Hematopoietic multipotent progenitor cell (in vitro differentiated cells): ENCODE results near the gene ZNF683. TPM values are rescaled to one million over a fixed set of nuclear protein-coding genes. Genes with fewer than 3 reads are reported as not detected.
"Not testable (repeated sequence)": the region's sequence is repeated elsewhere in the genome, so short reads cannot be mapped to it uniquely, and the experiment has no call there.

Source experiments
- DNase-seq, 3 donors: peaks; one replicate each; pipeline ENCODE4 v3.0.0-alpha.2; 2011 to 2015; ENCODE audit warnings: low read depth in 2 of 3, low spot score in 2 of 3
- total RNA-seq: library from RNA; depleted of rRNA; stranded (reverse); fragments of >200 nt; gene quantifications from one replicate; pipeline ENCODE4 v1.2.3, GENCODE V29; 2012

ZNF683 gene
- total RNA-seq: 0.27 TPM

- not testable (repeated sequence) for DNase-seq
Observed at GRCh38 chr1:26372611-26373010, at the start of gene ZNF683. ZNF683 (minus strand) TSS chr1:26372750; CDS start chr1:26368571, 4,179 bp downstream.

DNA sequence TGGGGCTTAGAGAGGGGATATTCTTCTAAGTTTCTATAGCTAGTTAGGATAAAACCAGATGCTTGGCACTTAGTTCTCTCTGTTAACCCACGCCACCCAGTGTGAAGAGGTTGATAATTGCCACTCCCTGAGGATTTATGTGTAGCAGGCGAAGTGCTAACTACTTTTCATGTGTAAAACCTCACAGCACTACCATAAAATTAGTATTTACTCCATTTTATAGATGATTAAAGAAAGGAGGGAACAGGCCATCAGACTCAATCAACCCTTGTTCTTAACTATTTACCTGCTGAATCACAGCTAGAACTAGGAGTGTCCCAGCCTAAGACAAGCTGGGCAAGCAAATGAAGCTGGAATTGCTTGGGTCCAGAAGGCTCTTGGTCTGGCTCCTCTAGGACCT lies 46.9 kb upstream of the ZNF683 start:
- no peak for DNase-seq

DNA sequence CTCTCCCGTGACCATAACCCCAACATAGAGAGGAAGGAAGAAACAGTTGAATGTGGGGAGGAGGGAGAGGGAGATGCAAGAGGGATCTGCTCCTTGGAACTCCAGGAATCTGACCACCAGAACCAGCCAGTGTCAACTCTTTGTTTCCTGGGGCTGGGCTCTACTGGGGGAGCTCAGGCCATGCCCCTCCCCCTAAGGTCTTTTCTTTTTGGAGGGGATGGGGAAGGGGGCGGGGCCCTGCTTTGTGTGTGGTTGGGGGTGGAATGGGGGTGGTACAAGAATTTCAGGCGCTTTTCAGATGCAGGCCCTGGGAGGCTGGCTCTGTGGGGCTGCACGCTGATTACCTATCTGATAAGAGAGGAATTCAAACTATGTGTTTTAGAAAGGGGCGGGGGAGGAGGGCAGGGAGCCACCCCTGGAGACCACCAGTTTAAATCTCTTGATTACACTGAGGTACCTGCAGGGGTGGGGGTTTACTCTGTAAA lies 46.4 kb upstream of the ZNF683 start:
- DNase-seq: no peak

- peak; percentile 61 to 84 (median 70) for DNase-seq
Observed at GRCh38 chr1:26417111-26417759, 44.7 kb upstream of the ZNF683 start.

DNA sequence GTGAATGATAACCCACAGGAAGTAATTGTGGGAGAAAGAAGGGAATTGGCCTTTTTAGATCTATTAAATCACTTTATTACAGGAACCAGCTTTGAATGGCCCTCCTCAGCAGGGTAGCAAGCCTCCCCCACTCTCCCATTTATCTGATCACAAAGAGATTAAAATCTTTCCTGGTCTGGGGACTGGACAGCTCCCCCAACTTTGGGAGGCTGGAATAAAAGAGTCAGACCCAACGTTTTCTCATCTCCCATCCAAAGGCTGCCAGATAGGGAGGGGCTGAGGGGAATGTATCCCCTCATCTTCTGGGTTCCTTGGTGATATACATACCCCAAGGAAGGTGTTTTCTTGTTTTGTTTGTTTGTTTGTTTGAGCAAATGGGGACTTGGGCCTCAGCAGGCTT lies 40.5 kb upstream of the ZNF683 start:
- DNase-seq: no peak

DNA sequence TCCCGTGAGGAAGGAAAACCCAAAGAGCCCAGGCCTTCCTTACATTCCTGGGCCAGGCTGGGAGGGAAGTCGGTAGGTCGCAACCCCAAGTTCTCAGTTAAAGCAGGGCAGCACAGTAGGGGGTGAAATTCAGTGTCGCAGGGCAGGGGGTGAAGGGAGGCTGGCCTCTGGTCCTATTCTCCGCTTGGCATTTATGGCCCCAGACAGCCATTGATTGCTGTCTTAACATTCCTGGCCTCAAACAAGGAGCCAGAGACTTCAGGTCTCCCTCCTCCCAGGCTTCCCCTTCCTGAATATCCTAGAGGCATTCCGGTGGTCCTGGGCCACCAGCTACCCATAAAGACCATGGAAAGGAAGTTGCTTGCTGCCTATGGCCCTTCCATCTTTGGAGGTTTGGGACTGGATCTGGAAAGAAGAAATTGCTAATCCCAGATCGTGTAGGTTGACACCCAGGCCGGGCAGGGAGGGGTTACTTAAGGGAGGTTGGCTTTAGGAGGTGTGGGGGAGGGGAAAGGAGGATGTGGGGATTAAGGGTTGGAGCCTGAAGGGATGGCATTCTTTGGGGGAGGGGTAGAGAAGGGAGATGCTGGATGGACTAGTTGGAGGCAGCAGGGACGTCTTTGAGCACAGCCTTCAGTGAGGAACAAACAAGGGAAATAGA lies 39.8 kb upstream of the ZNF683 start:
- DNase-seq: no peak

GRCh38 chr1:26411624-26412074 lies 39.1 kb upstream of the ZNF683 start:
- DNase-seq: no peak

DNA sequence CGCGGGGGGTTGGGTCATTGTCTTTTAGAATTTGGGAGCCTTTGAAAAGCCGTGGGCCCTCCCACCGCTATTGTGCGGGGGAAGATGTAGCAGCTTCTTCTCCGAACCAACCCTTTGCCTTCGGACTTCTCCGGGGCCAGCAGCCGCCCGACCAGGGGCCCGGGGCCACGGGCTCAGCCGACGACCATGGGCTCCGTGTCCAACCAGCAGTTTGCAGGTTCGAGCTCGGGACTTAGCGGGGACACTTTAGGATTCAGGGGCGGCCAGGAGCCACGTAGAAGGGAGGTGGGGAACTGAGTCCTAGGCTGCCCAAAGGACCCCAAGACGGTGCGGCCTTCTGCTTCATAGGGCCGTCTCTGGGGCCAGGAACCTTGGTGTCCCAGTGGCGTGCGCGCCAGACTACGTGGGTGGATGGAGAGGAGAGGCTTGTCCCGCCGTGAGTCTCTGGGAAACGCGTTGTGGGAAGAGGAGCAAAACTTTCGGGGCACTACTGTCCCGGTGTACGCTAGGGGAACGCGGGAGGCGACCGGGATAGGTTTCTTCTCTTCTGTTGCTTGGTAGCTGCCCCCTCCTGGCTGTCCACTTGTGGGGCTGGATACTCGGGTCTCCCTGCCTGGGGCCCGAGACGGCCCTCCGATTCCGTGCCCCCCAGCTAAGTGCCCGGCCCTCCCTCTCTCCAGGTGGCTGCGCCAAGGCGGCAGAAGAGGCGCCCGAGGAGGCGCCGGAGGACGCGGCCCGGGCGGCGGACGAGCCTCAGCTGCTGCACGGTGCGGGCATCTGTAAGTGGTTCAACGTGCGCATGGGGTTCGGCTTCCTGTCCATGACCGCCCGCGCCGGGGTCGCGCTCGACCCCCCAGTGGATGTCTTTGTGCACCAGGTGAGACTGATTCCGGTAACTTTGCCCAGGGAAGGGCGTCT lies 38.4 kb upstream of the ZNF683 start, which contains the start of gene LIN28A:
TSS of gene LIN28A (plus strand) at position 112 of the 918 bp plus-strand sequence. CDS start at position 187, 75 bp downstream.
- no peak for DNase-seq

DNA sequence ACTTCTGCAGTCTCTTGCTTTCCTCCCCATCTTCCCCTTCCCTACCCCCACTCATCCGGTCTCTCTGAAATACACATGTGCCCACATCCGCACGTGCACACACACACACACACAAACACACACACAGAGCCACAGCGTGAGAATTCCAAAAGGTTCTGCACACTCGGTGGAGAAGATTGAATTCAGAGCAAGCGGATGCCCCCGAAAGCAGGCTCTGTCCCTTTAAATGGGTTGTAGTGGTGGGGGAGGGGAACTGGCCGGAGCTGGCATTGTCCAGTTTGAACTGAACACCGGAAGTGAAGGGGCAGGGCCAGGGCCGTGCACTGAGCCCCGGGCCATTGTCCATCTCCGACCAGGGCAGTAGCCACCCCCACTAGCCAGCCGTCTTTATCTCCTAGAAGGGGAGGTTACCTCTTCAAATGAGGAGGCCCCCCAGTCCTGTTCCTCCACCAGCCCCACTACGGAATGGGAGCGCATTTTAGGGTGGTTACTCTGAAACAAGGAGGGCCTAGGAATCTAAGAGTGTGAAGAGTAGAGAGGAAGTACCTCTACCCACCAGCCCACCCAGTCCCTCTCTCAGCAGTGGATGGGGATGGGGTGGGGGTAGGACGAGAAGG lies 36.7 kb upstream of the ZNF683 start:
- DNase-seq: no peak

DNA sequence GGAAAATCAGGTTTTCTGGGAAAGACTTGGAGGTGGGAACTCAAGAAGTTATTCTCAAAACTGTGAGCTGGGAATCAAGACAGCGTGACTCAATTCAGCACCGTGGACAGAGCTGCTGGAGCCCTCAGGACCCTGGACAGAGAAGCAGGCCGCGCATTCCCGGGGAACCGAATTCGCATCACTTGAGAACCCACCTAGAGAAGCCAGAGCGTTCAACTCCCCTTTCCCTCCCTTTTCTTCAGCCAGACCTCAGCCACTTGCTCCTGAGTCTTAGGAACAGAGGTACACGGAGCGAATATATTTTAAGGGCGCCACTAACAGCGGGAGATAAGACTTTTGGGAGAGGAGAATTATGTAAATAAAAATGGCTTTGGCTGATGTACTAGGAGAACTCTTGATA lies 36.1 kb upstream of the ZNF683 start:
- peak; percentile 65 to 83 (median 71) for DNase-seq

DNA sequence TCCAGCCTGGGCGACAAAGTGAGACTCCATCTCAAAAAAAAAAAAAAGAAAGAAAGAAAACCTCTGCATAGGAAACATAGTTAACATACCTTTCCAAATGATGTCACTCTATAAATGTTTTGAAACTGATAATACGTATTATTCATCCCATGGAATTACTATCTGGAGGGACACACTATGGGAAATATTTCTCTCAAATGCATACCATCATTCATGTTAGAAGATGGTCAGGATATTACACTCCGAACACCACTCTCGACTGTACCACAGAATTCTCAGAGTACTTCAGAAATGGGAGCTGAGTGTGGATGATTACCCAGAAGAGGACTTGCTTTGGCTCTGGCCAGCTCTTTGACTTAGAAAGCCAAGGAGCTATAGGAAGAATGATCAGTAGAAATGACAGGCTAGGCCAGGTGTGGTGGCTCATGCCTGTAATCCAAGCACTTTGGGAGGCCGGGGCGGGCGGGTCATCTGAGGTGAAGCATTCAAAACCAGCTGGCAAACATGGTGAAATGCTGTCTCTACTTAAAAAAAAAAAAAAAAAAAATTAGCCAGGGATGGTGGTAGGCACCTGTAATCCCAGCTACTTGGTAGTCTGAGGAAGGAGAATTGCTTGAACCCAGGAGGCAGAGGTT lies 32.8 kb upstream of the ZNF683 start:
- DNase-seq: no peak

DNA sequence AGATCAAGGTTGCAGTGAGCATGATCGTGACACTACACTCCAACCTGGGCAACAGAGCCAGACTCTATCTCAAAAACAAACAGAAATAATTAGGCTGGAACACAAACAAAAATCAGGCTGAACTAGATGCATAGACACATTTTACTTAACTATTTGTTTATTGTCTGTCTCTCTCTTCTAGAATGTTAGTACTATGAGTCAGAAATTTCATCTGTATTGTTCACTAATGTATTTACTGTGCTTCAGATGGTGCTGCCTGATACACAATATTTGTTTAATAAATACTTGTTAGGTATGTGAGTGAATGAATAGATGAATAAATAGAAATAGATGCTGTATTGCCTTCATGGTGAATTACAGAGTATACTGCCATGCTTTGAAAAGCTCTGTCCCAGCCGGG lies 32.1 kb upstream of the ZNF683 start:
- no peak for DNase-seq

DNA sequence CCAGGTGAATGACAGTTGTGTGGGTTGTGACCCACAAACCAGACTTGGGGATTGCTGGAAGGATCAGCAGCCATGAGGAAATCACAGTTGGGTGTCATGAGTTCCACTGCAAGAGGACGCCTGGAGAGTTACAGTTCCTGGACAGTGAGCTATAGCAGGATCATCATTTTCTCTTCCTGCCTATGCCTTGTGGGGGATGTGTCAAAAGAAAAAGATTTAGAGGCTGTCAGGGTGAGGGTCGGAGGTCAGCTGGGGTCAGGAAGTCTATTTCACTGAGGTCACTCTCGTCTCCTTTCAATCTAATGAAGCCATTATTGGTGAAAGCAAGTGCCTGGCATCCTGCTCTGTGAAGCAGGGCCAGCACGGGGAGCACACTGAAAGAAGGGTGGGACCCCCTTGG lies 31.1 kb upstream of the ZNF683 start:
- no peak for DNase-seq

GRCh38 chr1:26401891-26402290 lies 29.3 kb upstream of the ZNF683 start:
- no peak for DNase-seq

DNA sequence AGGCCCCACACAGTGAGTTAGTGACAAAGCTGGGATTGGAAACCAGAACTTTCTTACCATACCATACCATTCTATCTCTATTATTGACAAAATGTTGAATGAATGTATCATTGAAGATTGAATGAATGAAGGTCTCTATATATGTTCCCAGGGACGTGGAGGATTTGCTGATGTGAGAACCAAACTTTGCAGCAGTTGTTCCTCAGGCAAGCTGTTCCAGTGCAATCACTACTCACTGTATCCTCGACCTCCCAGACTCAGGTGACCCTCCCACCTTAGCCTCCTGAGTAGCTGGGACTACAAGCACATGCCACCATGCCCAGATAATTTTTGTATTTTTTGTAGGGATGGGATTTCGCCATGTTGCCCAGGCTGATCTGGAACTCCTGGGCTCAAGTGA lies 26.5 kb upstream of the ZNF683 start:
- no peak for DNase-seq

DNA sequence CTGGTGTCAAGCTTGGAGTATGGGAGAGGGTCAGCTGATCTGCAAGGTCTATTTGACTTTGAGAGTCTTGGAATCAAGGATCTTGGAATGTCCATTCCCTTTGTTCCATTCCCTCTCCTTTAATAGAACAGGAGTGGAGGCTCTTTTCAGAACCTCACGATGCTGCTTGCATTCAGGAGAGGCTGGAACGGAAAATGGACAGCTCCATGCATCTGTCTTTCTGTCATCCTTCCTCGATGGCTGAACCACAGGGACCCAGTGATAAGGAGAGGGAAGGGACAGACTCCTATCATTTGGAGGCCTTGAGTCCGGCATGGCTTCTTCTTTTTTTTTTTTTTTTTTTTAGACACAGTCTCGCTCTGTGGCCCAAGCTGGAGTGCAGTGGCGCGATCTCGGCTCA lies 23.2 kb upstream of the ZNF683 start:
- no peak for DNase-seq

DNA sequence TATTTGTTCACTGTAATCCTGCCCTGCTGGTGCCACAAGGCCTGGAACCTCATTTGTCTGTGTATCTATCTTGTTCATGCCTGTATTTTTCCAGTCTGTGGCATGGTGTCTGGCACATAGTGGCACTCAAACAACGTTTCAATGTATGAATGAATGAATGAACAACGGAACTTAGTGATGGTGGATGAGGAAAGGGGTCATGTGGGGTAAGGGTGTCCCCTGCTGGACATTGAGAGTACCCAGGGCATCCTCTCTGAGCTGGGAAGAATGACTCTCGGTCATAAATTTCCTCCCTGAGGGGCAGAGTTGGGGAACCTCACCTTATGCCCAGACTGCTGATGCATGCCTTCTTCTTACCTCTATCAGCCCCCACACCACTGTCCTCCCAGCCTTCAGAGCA lies 18.9 kb upstream of the ZNF683 start:
- DNase-seq: peak in 2 of 3 donors; percentile 66 to 83

DNA sequence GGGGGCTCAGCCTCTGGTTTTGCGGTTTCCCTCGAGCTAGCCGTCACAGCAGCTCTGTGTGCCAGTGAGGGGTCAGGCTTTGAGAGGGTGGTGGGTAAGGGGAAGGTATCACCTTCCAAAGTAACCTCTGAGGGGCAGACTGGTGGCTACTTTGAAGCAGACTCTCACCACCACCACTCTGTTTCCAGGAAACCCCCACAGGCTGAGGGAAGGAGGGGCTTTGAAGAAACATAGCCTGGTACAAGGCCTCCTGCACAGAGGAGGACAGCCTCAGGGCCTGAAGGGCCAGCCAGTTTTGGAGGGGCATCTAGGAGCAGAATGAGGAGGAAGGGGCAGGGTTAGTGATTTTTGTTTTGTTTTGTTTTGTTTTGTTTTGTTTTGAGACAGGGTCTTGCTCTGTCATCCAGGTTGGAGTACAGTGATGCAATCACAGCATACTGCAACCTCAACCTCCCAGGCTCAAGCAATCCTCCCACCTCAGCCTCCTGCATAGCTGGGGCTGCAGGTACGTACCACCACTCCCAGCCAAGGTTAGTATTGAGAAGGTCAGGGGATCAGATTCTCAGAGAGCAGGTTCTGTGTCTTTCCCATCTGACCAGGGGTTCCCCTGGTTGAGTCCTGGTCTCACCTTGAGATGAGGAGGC lies 17.2 kb upstream of the ZNF683 start:
- DNase-seq: no peak

DNA sequence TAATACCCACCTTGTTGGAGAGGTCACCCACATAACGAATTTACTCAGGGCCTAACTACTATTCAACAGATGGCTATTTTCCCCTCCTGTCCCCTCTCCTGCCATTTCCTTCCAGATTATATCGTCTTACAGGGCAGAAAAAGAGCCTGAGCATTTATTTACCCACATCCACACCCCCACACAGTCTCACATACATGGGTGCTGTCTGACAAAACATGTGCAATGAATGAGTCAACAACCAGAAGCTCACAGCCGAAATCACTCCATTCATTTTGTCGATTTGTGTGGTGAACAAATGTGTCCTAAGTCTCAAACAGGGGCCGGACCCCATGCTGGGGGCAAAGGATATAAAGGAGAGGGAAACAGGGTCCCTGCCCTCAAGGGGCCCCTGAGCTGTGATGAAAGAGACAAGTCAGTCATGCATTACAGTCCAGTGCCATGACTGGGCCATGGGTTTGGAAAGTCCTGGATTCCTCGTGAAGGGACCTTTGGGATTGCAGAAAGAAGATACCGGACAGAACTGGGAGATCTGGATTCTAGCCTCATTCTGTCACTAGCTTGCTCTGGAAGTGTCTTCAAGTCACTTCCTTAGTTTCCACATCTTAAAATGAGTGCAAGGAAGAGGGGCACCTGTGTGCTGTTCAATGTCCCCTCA lies 16.4 kb upstream of the ZNF683 start:
- DNase-seq: no peak
